Fibroblast of pulmonary artery (primary cell): ENCODE measurements around the gene TRIML1.

Experiments
- DNase-seq: peaks from one replicate; pipeline ENCODE4 v3.0.0-alpha.2; 2010; ENCODE audit warnings: low read depth
- H3K4me3 ChIP-seq: replicated peaks from 2 replicates; pipeline ENCODE4 v1.5.1; 2011; ENCODE audit warnings: low read depth, mild to moderate bottlenecking, control low read depth, low read length, moderate library complexity
- TF ChIP-seq, protein P1 (sequence below): IDR thresholded peaks from 2 replicates; pipeline ENCODE4 v1.5.1; 2011; ENCODE audit warnings: mild to moderate bottlenecking, control low read depth, low read length, inconsistent platforms; ENCODE audit errors: missing control alignments

Gene TRIML1, protein sequence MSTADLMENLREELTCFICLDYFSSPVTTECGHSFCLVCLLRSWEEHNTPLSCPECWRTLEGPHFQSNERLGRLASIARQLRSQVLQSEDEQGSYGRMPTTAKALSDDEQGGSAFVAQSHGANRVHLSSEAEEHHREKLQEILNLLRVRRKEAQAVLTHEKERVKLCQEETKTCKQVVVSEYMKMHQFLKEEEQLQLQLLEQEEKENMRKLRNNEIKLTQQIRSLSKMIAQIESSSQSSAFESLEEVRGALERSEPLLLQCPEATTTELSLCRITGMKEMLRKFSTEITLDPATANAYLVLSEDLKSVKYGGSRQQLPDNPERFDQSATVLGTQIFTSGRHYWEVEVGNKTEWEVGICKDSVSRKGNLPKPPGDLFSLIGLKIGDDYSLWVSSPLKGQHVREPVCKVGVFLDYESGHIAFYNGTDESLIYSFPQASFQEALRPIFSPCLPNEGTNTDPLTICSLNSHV

DNA sequence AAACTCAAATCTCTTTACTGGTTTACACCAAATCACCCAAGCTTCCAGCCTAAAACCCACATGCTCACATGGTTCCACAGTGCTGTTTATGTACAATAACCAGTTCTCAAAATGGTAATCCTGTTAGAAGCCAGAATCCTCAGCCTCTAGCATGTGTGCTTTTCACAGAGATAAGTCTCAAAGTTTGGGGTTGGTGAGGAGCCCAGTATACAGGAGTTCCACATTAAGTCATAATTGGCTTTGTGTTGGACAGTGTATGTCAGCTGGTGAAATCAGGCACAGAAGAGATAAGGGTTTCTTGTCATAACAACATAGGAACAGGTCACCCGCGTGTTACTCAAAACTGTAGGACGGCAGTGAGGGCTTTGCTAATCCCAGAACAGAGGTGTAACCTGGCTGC lies at the start of gene TRIML1:
Gene TRIML1, plus strand, starts transcription at position 301 of the 400 bp plus-strand sequence. CDS start 118 bp downstream, outside the sequence.
- TF ChIP-seq, protein P1, sequence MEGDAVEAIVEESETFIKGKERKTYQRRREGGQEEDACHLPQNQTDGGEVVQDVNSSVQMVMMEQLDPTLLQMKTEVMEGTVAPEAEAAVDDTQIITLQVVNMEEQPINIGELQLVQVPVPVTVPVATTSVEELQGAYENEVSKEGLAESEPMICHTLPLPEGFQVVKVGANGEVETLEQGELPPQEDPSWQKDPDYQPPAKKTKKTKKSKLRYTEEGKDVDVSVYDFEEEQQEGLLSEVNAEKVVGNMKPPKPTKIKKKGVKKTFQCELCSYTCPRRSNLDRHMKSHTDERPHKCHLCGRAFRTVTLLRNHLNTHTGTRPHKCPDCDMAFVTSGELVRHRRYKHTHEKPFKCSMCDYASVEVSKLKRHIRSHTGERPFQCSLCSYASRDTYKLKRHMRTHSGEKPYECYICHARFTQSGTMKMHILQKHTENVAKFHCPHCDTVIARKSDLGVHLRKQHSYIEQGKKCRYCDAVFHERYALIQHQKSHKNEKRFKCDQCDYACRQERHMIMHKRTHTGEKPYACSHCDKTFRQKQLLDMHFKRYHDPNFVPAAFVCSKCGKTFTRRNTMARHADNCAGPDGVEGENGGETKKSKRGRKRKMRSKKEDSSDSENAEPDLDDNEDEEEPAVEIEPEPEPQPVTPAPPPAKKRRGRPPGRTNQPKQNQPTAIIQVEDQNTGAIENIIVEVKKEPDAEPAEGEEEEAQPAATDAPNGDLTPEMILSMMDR: no peak
- no peak within 1 kb of the TSS for H3K4me3 ChIP-seq
- no peak for DNase-seq

DNA sequence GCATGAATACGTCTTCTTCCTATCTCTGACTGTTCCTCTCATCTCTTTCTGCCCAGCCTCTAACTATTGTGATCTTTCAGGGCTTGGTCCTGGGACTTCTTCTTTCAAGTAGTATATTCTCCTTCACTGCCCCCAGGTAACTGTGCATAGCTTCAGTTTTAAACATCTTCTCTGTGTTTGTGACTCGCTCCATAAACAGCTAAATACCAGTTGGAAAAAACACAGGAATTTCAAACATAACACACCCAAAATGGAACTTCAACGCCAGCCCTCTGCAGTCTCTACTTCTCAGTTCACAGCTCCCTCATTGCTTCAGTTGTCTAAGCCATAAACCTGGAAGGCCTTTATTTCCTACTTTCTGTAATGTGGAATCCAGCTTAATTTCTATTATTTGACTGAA lies 46.4 kb upstream of the TRIML1 start:
- TF ChIP-seq, protein P1: no peak
- no peak overlapping the region for H3K4me3 ChIP-seq
- DNase-seq: no peak

DNA sequence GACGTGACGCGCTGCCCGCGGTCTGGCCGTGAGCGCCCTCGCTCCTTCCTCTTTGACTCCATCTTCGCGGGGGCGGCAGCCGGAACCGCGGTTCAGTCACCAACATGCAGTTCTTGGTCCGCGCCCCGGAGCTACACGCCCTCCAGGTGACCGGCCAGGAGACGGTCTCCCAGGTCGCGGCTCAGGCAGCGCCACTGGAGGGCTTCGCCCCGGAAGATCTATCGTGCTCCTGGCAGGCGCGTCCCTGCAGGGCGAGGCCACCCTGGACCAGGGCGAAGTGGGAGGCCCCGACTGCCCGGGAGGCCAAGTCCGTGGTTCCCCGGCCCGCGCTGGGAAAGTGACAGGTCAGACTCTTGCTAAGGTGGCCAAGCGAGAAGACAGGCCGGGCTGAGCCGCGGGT lies 32.8 kb upstream of the TRIML1 start:
- H3K4me3 ChIP-seq: no peak overlapping the region
- DNase-seq: no peak
- TF ChIP-seq, protein P1: no peak

DNA sequence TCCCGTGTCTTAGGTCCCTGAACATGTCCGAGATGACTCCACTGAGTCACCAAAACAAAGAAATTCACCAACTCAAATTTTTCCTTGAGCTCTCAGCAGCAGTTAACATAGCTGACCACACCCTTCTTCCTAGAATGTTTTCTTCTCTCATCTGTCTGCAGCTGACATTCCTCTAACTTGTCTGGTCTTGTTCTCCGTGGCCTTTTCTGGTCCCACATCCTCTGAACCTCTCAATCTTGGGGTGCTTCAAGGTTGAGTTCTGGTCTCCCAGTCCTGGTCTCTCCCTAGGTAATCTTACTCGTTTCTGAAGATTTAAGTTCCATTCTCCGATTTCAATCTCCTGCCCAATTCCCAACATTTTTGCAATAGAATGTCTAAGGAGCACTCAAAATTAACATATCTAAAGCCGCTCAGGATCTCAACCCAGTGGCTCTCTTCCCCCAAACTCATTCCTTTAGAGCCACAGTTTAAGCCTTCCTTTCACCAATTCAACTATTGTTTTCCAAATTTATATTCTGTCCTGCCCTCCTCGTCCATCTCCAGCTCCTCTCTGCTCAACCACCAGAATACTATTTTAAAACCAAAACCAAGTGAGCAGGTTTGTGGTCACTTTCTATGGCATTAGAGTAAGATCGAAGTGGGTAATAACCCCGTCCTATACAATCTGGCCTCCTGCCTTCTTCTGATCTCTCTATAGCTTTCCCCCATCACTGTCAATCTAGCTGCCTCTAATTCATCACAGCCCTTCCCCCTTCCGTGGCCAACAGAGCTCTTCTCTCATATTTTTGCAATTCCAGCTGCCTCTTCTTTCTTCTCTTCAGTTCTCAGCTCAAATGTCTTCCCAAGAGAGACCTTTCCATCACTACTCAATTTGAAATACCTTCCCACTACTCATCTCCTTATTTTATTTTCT lies 31.1 kb upstream of the TRIML1 start:
- no peak overlapping the region for H3K4me3 ChIP-seq
- DNase-seq: no peak
- TF ChIP-seq, protein P1: no peak

DNA sequence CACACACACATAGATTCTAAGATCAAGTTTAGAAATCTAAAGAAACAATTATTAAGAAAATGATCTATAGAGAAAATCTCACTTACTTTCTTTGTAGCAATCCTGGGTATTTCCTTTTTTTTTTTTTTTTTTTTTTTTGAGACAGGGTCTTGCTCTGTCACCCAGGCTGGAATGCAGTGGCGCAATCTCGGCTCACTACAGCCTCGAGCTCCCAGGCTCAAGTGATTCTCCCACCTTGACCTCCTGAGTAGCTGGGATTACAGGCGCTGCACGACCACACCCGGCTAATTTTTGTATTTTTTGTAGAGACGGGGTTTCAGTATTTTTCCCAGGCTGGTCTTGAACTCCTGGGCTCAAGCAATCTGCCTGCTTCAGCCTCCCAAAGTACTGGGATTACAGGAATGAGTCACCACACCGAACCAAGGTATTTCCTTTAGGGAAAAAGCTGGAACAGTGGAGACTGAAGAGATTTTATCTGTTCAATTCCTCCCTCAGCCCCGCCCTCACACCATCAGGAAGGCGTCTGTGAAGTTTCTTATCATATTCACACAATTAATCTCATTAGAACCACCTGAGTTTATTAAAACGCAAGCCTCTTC lies 30.0 kb upstream of the TRIML1 start, which contains the start of gene TRIML2:
Gene TRIML2, minus strand, starts transcription at position 447 of the 599 bp plus-strand sequence. CDS start 4,235 bp downstream, outside the sequence.
- no peak for DNase-seq
- no peak within 1 kb of the TSS for H3K4me3 ChIP-seq

DNA sequence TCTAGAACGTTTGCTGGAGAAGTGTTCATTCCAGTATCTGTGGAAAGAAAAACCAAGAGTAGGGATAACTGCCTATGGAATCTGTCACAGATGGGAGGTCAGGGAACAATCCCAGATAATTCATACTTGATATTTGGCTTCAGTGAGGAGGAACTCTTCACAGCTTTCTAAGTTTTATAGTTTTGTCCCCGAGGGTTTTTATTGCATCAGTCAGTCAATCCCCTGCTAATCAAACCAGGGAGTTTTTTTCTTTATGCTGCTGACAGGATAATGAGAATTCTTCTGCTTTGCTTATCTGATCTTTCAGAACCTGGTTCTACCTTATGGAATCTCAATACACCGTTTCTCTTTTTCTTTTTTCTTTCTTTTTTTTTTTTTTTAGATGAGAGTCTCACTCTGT lies 29.2 kb upstream of the TRIML1 start:
- TF ChIP-seq, protein P1: no peak
- no peak overlapping the region for H3K4me3 ChIP-seq
- DNase-seq: no peak

More for the DNA sequence above, 30.0 kb upstream of the TRIML1 start, which contains the start of gene TRIML2:
- TF ChIP-seq, protein P1: no peak
